Endometrial microvascular endothelial cells (primary cell): ENCODE measurements around the gene CCDC71. TPM values are rescaled to one million over a fixed set of nuclear protein-coding genes. Genes with fewer than 3 reads are reported as not detected.

ENCODE experiments used
- total RNA-seq: library from RNA; depleted of rRNA; stranded (reverse); fragments of >200 nt; gene quantifications from one replicate; pipeline ENCODE4 v1.2.3, GENCODE V29; 2015; ENCODE audit errors: inconsistent ontology term

CCDC71 gene
- total RNA-seq, 1 donor from 2014 or later = 26.7 TPM

Other genes with a start within 250 kb of the CCDC71 start
- gene ARIH2, start 247.5 kb downstream of the CCDC71 start, total RNA-seq = 53.2 TPM
- 18.5 TPM for gene P4HTM, start 176.1 kb downstream of the CCDC71 start, total RNA-seq
- 103 TPM for gene WDR6, start 158.9 kb downstream of the CCDC71 start, total RNA-seq
- 48.6 TPM for gene DALRD3, start 147.8 kb downstream of the CCDC71 start, total RNA-seq
- gene NDUFAF3, start 144.2 kb downstream of the CCDC71 start, total RNA-seq = 129 TPM
- gene IMPDH2, start 136.9 kb downstream of the CCDC71 start, total RNA-seq = 327 TPM
- gene QRICH1, start 72.3 kb downstream of the CCDC71 start, total RNA-seq = 60.3 TPM
- 280 TPM for gene QARS1, start 61.6 kb downstream of the CCDC71 start, total RNA-seq
- 37.3 TPM for gene USP19, start 45.5 kb downstream of the CCDC71 start, total RNA-seq
- gene LAMB2, start 33.3 kb downstream of the CCDC71 start, total RNA-seq = 315 TPM
- 24.7 TPM for gene KLHDC8B, start 5.3 kb upstream of the CCDC71 start, total RNA-seq
- 0.74 TPM for gene C3orf62, start 110.9 kb upstream of the CCDC71 start, total RNA-seq
- gene USP4, start 173.7 kb upstream of the CCDC71 start, total RNA-seq = 16.7 TPM
- 644 TPM for gene GPX1, start 192.0 kb upstream of the CCDC71 start, total RNA-seq
- 730 TPM for gene RHOA, start 245.6 kb upstream of the CCDC71 start, total RNA-seq
- 32.3 TPM for gene TCTA, start 246.1 kb upstream of the CCDC71 start, total RNA-seq